OCI-LY7 (cell line): ENCODE data around the gene SPART. TPM values are rescaled to one million over a fixed set of nuclear protein-coding genes. Genes with fewer than 3 reads are reported as not detected.

Experiments used
- BruUV-seq: library from RNA; stranded (reverse); fragments of 400-500 nt; replicated peaks from 2 replicates; lab custom pipeline; 2021; lab: Mats Ljungman, UMichigan
- CTCF ChIA-PET: fragments of 300-600 bp; sonication (Branson Sonifier 250); formaldehyde crosslinking; loops from one replicate; lab custom pipeline; 2022; ENCODE audit warnings: antibody characterized with exemption; ENCODE audit not compliant: unreplicated experiment; lab: Charles Lee
- POLR2A ChIA-PET: fragments of 300-600 bp; sonication (Branson Sonifier 250); formaldehyde crosslinking; loops from one replicate; lab custom pipeline; 2022; ENCODE audit warnings: antibody characterized with exemption; lab: Charles Lee
- DNase-seq: peaks from one replicate; pipeline ENCODE4 v3.0.0-alpha.2; 2015; ENCODE audit warnings: low spot score
- H2AFZ ChIP-seq: fragments of 200-600 bp; sonication (generic), shearing (Covaris generic); 2 replicates; pipeline ENCODE4 v1.6.1; 2014; ENCODE audit warnings: mild to moderate bottlenecking, antibody characterized with exemption, low read length, moderate library complexity
- H3K27ac ChIP-seq: fragments of 200-600 bp; sonication (generic); 2 replicates; pipeline ENCODE4 v1.5.1; 2014; ENCODE audit warnings: mixed run types, low read depth, mild to moderate bottlenecking, moderate library complexity, low read length, inconsistent platforms; ENCODE audit not compliant: poor library complexity, severe bottlenecking
- H3K36me3 ChIP-seq: fragments of 200-600 bp; sonication (generic); 2 replicates; pipeline ENCODE4 v1.6.1; 2014; ENCODE audit warnings: mild to moderate bottlenecking, antibody characterized with exemption, low read length, moderate library complexity, mixed read lengths; ENCODE audit not compliant: insufficient read depth
- H3K4me1 ChIP-seq: fragments of 200-600 bp; sonication (generic); 2 replicates; pipeline ENCODE4 v1.5.1; 2014; ENCODE audit warnings: mild to moderate bottlenecking, low read length; ENCODE audit not compliant: insufficient read depth, poor library complexity, severe bottlenecking
- H3K4me2 ChIP-seq: fragments of 200-600 bp; sonication (generic); 2 replicates; pipeline ENCODE4 v1.6.1; 2014; ENCODE audit warnings: mild to moderate bottlenecking, low read length
- H3K4me3 ChIP-seq: fragments of 200-600 bp; sonication (generic); 2 replicates; pipeline ENCODE4 v1.5.1; 2014; ENCODE audit warnings: mild to moderate bottlenecking, low read depth, low read length; ENCODE audit not compliant: poor library complexity, severe bottlenecking
- H3K79me2 ChIP-seq: fragments of 200-600 bp; sonication (generic); 2 replicates; pipeline ENCODE4 v1.6.1; 2016; ENCODE audit warnings: low read depth, mild to moderate bottlenecking, low read length, moderate library complexity, mixed read lengths; ENCODE audit not compliant: insufficient read depth
- H3K9me2 ChIP-seq: fragments of 200-600 bp; sonication (generic); 2 replicates; pipeline ENCODE4 v1.6.1; 2016; ENCODE audit warnings: mild to moderate bottlenecking, low read length, mixed read lengths; ENCODE audit not compliant: insufficient read depth
- H3K9me3 ChIP-seq: fragments of 200-600 bp; sonication (generic); 2 replicates; pipeline ENCODE4 v1.6.1; 2014; ENCODE audit warnings: mild to moderate bottlenecking, mixed run types, low read length, mixed read lengths
- H4K20me1 ChIP-seq: fragments of 200-600 bp; sonication (generic); 2 replicates; pipeline ENCODE4 v1.6.1; 2014; ENCODE audit warnings: mild to moderate bottlenecking, antibody characterized with exemption, low read length, moderate library complexity, mixed read lengths; ENCODE audit not compliant: insufficient read depth
- CTCF ChIP-seq: fragments of 200-600 bp; sonication (generic); conservative IDR thresholded peaks from 2 replicates; pipeline ENCODE4 v1.5.1; 2014; ENCODE audit warnings: mild to moderate bottlenecking, antibody characterized with exemption, low read length, moderate library complexity, mixed read lengths
- EZH2phosphoT487 ChIP-seq: fragments of 200-600 bp; sonication (generic); IDR thresholded peaks from 2 replicates; pipeline ENCODE4 v1.6.1; 2018; ENCODE audit warnings: low read depth, borderline replicate concordance, mild to moderate bottlenecking, mixed run types, antibody characterized with exemption, low read length, moderate library complexity, mixed read lengths
- intact Hi-C: fragments of 100-400 bp; cut with micrococcal nuclease; formaldehyde crosslinking; loops from one replicate; pipeline ENCODE4 v1.10.0; 2022; ENCODE audit not compliant: unreplicated experiment
- total RNA-seq, 2 experiments: library from RNA; depleted of rRNA in 1 of 2; stranded (reverse); fragments of >200 nt in 1 of 2; shearing (Covaris generic) in 1 of 2; gene quantifications; 2 replicates each; pipeline ENCODE4 v1.2.3, GENCODE V29; 2014 to 2022

Gene SPART
- total RNA-seq, 2 experiments from 2014 or later, result not detected

GRCh38 chr13:36385489-36385888, 39.3 kb upstream of the SPART start:
- no peaks in the 10 kb centered on the region for H3K36me3 ChIP-seq
- H4K20me1 ChIP-seq, result no peaks in the 10 kb centered on the region
- CTCF ChIA-PET, result no interaction called here
- no peaks in the 10 kb centered on the region for H3K79me2 ChIP-seq
- no peak overlapping the region for H2AFZ ChIP-seq
- intact Hi-C loops, result no loop called here
- TF ChIP-seq EZH2phosphoT487 (no peak), CTCF (no peak)
- no peak overlapping the region for H3K4me2 ChIP-seq
- POLR2A ChIA-PET, result no interaction called here
- no peak for DNase-seq
- H3K9me2 ChIP-seq, result no peaks in the 10 kb centered on the region
- no peaks in the 10 kb centered on the region for H3K4me1 ChIP-seq
- no peaks in the 10 kb centered on the region for H3K9me3 ChIP-seq
- BruUV-seq, result no TSS peak
- H3K4me3 ChIP-seq, result no peak overlapping the region
- H3K27ac ChIP-seq, result no peak overlapping the region

GRCh38 chr13:36382030-36382429, 35.8 kb upstream of the SPART start:
- TF ChIP-seq CTCF (no peak), EZH2phosphoT487 (no peak)
- CTCF ChIA-PET, result no interaction called here
- no peak for DNase-seq
- Histone ChIP-seq H3K9me3 (no peaks in the 10 kb centered on the region), H3K4me1 (no peaks in the 10 kb centered on the region), H3K36me3 (no peaks in the 10 kb centered on the region), H3K4me2 (no peak overlapping the region), H4K20me1 (no peaks in the 10 kb centered on the region), H3K9me2 (no peaks in the 10 kb centered on the region), H3K4me3 (no peak overlapping the region), H3K79me2 (no peaks in the 10 kb centered on the region), H2AFZ (no peak overlapping the region), H3K27ac (no peak overlapping the region)
- POLR2A ChIA-PET, result no interaction called here
- intact Hi-C loops, result no loop called here
- no TSS peak for BruUV-seq

- BruUV-seq, result no TSS peak
- H3K36me3 ChIP-seq, result no peaks in the 10 kb centered on the region
- H3K27ac ChIP-seq, result no peak overlapping the region
- H3K4me3 ChIP-seq, result no peak overlapping the region
- no peaks in the 10 kb centered on the region for H3K9me2 ChIP-seq
- no peaks in the 10 kb centered on the region for H3K4me1 ChIP-seq
- intact Hi-C loops, result no loop called here
- H3K9me3 ChIP-seq, result no peaks in the 10 kb centered on the region
- no peaks in the 10 kb centered on the region for H4K20me1 ChIP-seq
- CTCF ChIA-PET, result no interaction called here
- POLR2A ChIA-PET, result no interaction called here
- no peaks in the 10 kb centered on the region for H3K79me2 ChIP-seq
- TF ChIP-seq CTCF (no peak), EZH2phosphoT487 (no peak)
- no peak overlapping the region for H3K4me2 ChIP-seq
- H2AFZ ChIP-seq, result no peak overlapping the region
- no peak for DNase-seq
Observed at GRCh38 chr13:36377826-36378468, 31.8 kb upstream of the SPART start.
